Ovary (tissue), 3 donors: ENCODE results near the gene OR4D5.

Experiments used
- POLR2A ChIP-seq: fragments of 450-650 bp; IDR thresholded peaks from one replicate; pipeline ENCODE4 v1.6.1; 2017; ENCODE audit warnings: antibody characterized with exemption, mild to moderate bottlenecking, moderate library complexity
- TF ChIP-seq, protein P1 (sequence below), 3 donors: fragments of 450-650 bp in 2 of 3; fragments of 200-600 bp in 1 of 3; IDR thresholded peaks; one replicate each; pipeline versions ENCODE4 v1.5.1 to v1.8.0; 2016 to 2022; ENCODE audit warnings: antibody characterized with exemption in 3 of 3, mild to moderate bottlenecking in 1 of 3
- donor health status: DM: no; HTN: no; CAD: no.

DNA sequence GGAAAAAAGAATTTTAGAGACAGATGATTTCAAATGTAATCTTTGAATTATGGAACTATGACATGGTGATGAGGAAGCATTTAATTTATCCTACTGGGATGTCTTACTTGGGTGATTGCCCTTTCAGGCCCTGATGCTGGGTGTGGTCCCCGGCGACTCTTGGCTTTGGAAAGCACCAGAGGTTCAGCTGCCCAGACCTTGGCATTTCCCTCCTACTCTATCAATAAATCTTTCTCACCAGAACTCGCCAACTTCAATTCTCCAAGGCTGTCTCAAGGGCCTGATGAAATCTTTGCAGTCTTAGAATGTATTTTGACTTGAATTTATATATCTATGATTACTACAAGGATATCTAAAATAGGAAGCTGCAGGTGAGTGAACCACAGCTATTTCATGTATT, 18.5 kb upstream of the OR4D5 start:
- TF ChIP-seq, protein P1, sequence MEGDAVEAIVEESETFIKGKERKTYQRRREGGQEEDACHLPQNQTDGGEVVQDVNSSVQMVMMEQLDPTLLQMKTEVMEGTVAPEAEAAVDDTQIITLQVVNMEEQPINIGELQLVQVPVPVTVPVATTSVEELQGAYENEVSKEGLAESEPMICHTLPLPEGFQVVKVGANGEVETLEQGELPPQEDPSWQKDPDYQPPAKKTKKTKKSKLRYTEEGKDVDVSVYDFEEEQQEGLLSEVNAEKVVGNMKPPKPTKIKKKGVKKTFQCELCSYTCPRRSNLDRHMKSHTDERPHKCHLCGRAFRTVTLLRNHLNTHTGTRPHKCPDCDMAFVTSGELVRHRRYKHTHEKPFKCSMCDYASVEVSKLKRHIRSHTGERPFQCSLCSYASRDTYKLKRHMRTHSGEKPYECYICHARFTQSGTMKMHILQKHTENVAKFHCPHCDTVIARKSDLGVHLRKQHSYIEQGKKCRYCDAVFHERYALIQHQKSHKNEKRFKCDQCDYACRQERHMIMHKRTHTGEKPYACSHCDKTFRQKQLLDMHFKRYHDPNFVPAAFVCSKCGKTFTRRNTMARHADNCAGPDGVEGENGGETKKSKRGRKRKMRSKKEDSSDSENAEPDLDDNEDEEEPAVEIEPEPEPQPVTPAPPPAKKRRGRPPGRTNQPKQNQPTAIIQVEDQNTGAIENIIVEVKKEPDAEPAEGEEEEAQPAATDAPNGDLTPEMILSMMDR (IDR thresholded peaks at IDR 0.05): no peak
- no peak for TF ChIP-seq POLR2A
